H1 (cell line): ENCODE results near the gene ZNF672. TPM values are rescaled to one million over a fixed set of nuclear protein-coding genes. Genes with fewer than 3 reads are reported as not detected.
A peak's percentile ranks its signal among the peaks of the same experiment; 100 is the strongest.

Experiments used
- CTCF ChIA-PET: fragments of 300-600 bp; sonication (Branson Sonifier 250); formaldehyde crosslinking; loops from one replicate; lab custom pipeline; 2021; ENCODE audit not compliant: partially characterized antibody; lab: Charles Lee
- POLR2A ChIA-PET: fragments of 300-600 bp; sonication (Branson Sonifier 250); formaldehyde crosslinking; loops from one replicate; lab custom pipeline; 2021; ENCODE audit warnings: inconsistent platforms; ENCODE audit not compliant: partially characterized antibody; lab: Charles Lee
- DNase-seq, 2 experiments: peaks; one replicate each; pipeline versions ENCODE4 v3.0.0 to v3.0.0-alpha.2; 2010 to 2022; ENCODE audit warnings: low spot score in 2 of 2, low read depth in 1 of 2, mixed read lengths in 1 of 2
- FAIRE-seq: peaks from 2 replicates; lab custom pipeline; 2011; peaks lifted over from hg19 to GRCh38; lab: Jason Lieb, UNC
- H2AFZ ChIP-seq: 2 replicates; pipeline ENCODE4 v1.8.1; 2012; ENCODE audit warnings: low read length, inconsistent platforms
- H2AK5ac ChIP-seq: 2 replicates; pipeline ENCODE4 v1.6.1; 2013; ENCODE audit warnings: low read depth, low read length
- H2BK120ac ChIP-seq: replicated peaks from 2 replicates; pipeline ENCODE3; 2013; ENCODE audit warnings: low read depth, low read length, inconsistent platforms
- H2BK12ac ChIP-seq: 2 replicates; pipeline ENCODE4 v1.6.1; 2013; ENCODE audit warnings: low read depth, low read length
- H2BK15ac ChIP-seq: 2 replicates; pipeline ENCODE4 v1.6.1; 2013; ENCODE audit warnings: low read length
- H2BK20ac ChIP-seq: 2 replicates; pipeline ENCODE4 v1.6.1; 2013; ENCODE audit warnings: low read length
- H2BK5ac ChIP-seq: 2 replicates; pipeline ENCODE4 v1.6.1; 2013; ENCODE audit warnings: low read depth, low read length
- H3K14ac ChIP-seq: 2 replicates; pipeline ENCODE4 v1.6.1; 2013; ENCODE audit warnings: inconsistent platforms; ENCODE audit not compliant: insufficient read length
- H3K18ac ChIP-seq: 2 replicates; pipeline ENCODE4 v1.6.1; 2013; ENCODE audit warnings: low read length; ENCODE audit errors: extremely low read depth
- H3K23ac ChIP-seq: 2 replicates; pipeline ENCODE4 v1.6.1; 2013; ENCODE audit warnings: inconsistent platforms; ENCODE audit not compliant: insufficient read length
- H3K23me2 ChIP-seq: 2 replicates; pipeline ENCODE4 v1.6.1; 2013; ENCODE audit warnings: low read depth, low read length
- H3K27ac ChIP-seq: 2 replicates; pipeline ENCODE4 v1.6.1; 2011; ENCODE audit warnings: low read depth, low read length, inconsistent platforms
- H3K27me3 ChIP-seq, 4 experiments: replicated peaks in 1 of 4; 1 replicate in 1 of 4; 2 replicates in 3 of 4; pipeline versions ENCODE4 v1.6.1 to v1.8.1; 2011 to 2013; ENCODE audit warnings: low read length in 3 of 4, mild to moderate bottlenecking in 3 of 4, inconsistent platforms in 2 of 4, mixed read lengths in 2 of 4, moderate library complexity in 1 of 4; ENCODE audit not compliant: control insufficient read depth in 3 of 4, insufficient read depth in 3 of 4; ENCODE audit errors: extremely low read depth in 1 of 4
- H3K36me3 ChIP-seq, 4 experiments: 2 replicates each; pipeline versions ENCODE4 v1.6.1 to v1.8.1; 2011 to 2013; ENCODE audit warnings: mild to moderate bottlenecking in 4 of 4, low read length in 3 of 4, moderate library complexity in 2 of 4, control low read depth in 1 of 4, inconsistent platforms in 1 of 4; ENCODE audit not compliant: insufficient read depth in 4 of 4, control insufficient read depth in 2 of 4
- H3K4ac ChIP-seq: replicated peaks from 2 replicates; pipeline ENCODE3; 2013; ENCODE audit warnings: low read length, low read depth, mixed read lengths, inconsistent platforms; ENCODE audit not compliant: insufficient read length
- H3K4me1 ChIP-seq, 4 experiments: replicated peaks in 1 of 4; 1 replicate in 1 of 4; 2 replicates in 3 of 4; pipeline versions ENCODE4 v1.6.1 to v1.8.1; 2011 to 2013; ENCODE audit warnings: low read length in 3 of 4, inconsistent platforms in 2 of 4, mixed read lengths in 1 of 4; ENCODE audit not compliant: insufficient read depth in 4 of 4, control insufficient read depth in 3 of 4
- H3K4me2 ChIP-seq, 2 experiments: 2 replicates each; pipeline versions ENCODE4 v1.6.1 to v1.8.1; 2011 to 2013; ENCODE audit warnings: low read depth in 2 of 2, low read length in 2 of 2, control low read depth in 1 of 2, inconsistent platforms in 1 of 2, mild to moderate bottlenecking in 1 of 2; ENCODE audit not compliant: insufficient read depth in 1 of 2
- H3K4me3 ChIP-seq, 4 experiments: fragments of 200-600, 300-600 bp in 1 of 4; sonication (generic), shearing (Covaris generic), sonication (Bioruptor Twin) in 1 of 4; 2 replicates each; pipeline versions ENCODE4 v1.5.1 to v1.8.1; 2011 to 2016; ENCODE audit warnings: low read length in 4 of 4, low read depth in 3 of 4, control low read depth in 2 of 4, inconsistent platforms in 2 of 4, mild to moderate bottlenecking in 2 of 4, mixed read lengths in 1 of 4, moderate library complexity in 1 of 4; ENCODE audit not compliant: insufficient read depth in 2 of 4; ENCODE audit errors: extremely low read depth in 1 of 4
- H3K56ac ChIP-seq: replicated peaks from 2 replicates; pipeline ENCODE3; 2013; ENCODE audit warnings: low read depth, mild to moderate bottlenecking, mixed read lengths, low read length, inconsistent platforms; ENCODE audit not compliant: insufficient read length
- H3K79me1 ChIP-seq: 2 replicates; pipeline ENCODE4 v1.6.1; 2013; ENCODE audit warnings: low read depth, low read length, control low read depth
- H3K79me2 ChIP-seq, 2 experiments: 2 replicates each; pipeline versions ENCODE4 v1.6.1 to v1.8.1; 2012 to 2013; ENCODE audit warnings: low read length in 2 of 2, mild to moderate bottlenecking in 2 of 2, inconsistent platforms in 1 of 2; ENCODE audit not compliant: insufficient read depth in 2 of 2, control insufficient read depth in 1 of 2
- H3K9ac ChIP-seq, 4 experiments: replicated peaks in 1 of 4; 1 replicate in 1 of 4; 2 replicates in 3 of 4; pipeline versions ENCODE4 v1.6.1 to v1.8.1; 2011 to 2013; ENCODE audit warnings: low read depth in 3 of 4, low read length in 3 of 4, control low read depth in 2 of 4, mild to moderate bottlenecking in 2 of 4, moderate library complexity in 2 of 4, inconsistent platforms in 1 of 4; ENCODE audit errors: extremely low read depth in 1 of 4
- H3K9me3 ChIP-seq, 2 experiments: 2 replicates each; pipeline versions ENCODE4 v1.6.1 to v1.8.1; 2012 to 2013; ENCODE audit warnings: mild to moderate bottlenecking in 2 of 2, moderate library complexity in 2 of 2, control low read depth in 1 of 2, inconsistent platforms in 1 of 2, low read depth in 1 of 2, low read length in 1 of 2, mixed read lengths in 1 of 2; ENCODE audit not compliant: insufficient read depth in 2 of 2
- H4K20me1 ChIP-seq, 2 experiments: replicated peaks in 1 of 2; 2 replicates each; pipeline versions ENCODE3 to v1.8.1; 2011 to 2013; ENCODE audit warnings: inconsistent platforms in 2 of 2, low read length in 2 of 2, mild to moderate bottlenecking in 1 of 2; ENCODE audit not compliant: insufficient read depth in 2 of 2, control insufficient read depth in 1 of 2
- H4K5ac ChIP-seq: 2 replicates; pipeline ENCODE4 v1.6.1; 2013; ENCODE audit warnings: low read length, low read depth, mixed read lengths, inconsistent platforms; ENCODE audit not compliant: insufficient read length
- H4K8ac ChIP-seq: 2 replicates; pipeline ENCODE4 v1.8.0; 2013; ENCODE audit warnings: mild to moderate bottlenecking, moderate library complexity, low read length, inconsistent platforms; ENCODE audit not compliant: insufficient read depth; ENCODE audit errors: extremely low read depth
- H4K91ac ChIP-seq: replicated peaks from 2 replicates; pipeline ENCODE3; 2013; ENCODE audit warnings: low read length, mixed read lengths, inconsistent platforms; ENCODE audit not compliant: insufficient read length
- BACH1 ChIP-seq: IDR thresholded peaks from 2 replicates; pipeline ENCODE4 v1.6.1; 2012; ENCODE audit warnings: low read length, improper control_type of control experiment
- CBX5 ChIP-seq: fragments of 300-800, 300-1000 bp; sonication (generic); IDR thresholded peaks from 2 replicates; pipeline ENCODE4 v1.7.1; 2016; ENCODE audit warnings: antibody characterized with exemption, low read length, low read depth
- CTCF ChIP-seq, 3 experiments: IDR thresholded peaks; 1 replicate in 2 of 3; 2 replicates in 1 of 3; pipeline versions ENCODE4 v1.5.1 to v1.6.1; 2011; ENCODE audit warnings: low read length in 3 of 3, mild to moderate bottlenecking in 3 of 3, inconsistent platforms in 2 of 3, low read depth in 1 of 3, moderate library complexity in 1 of 3; ENCODE audit not compliant: insufficient read depth in 1 of 3; ENCODE audit errors: control extremely low read depth in 1 of 3
- JUND ChIP-seq: IDR thresholded peaks from 2 replicates; pipeline ENCODE4 v1.6.1; 2011; ENCODE audit warnings: mild to moderate bottlenecking, improper control_type of control experiment, low read length
- KDM4A ChIP-seq: IDR thresholded peaks from one replicate; pipeline ENCODE4 v1.7.1; 2012; ENCODE audit warnings: low read depth, mild to moderate bottlenecking, moderate library complexity, low read length, inconsistent platforms; ENCODE audit not compliant: severe bottlenecking
- RBBP5 ChIP-seq: IDR thresholded peaks from 2 replicates; pipeline ENCODE4 v1.7.1; 2012; ENCODE audit warnings: low read depth, mild to moderate bottlenecking, inconsistent platforms, low read length, moderate library complexity, borderline replicate concordance
- SP4 ChIP-seq: IDR thresholded peaks from 2 replicates; pipeline ENCODE4 v1.6.1; 2012; ENCODE audit warnings: low read length, inconsistent platforms
- TBP ChIP-seq: IDR thresholded peaks from 2 replicates; pipeline ENCODE4 v1.6.1; 2011; ENCODE audit warnings: low read depth, low read length, improper control_type of control experiment
- USF2 ChIP-seq: IDR thresholded peaks from 2 replicates; pipeline ENCODE4 v1.6.1; 2011; ENCODE audit warnings: low read length, improper control_type of control experiment
- ZNF274 ChIP-seq: IDR thresholded peaks from 2 replicates; pipeline ENCODE4 v1.7.0; 2012; ENCODE audit warnings: low read length, borderline replicate concordance; ENCODE audit errors: extremely low read depth
- WGBS, 2 experiments: shearing (Covaris generic) in 1 of 2; methylation state at CpG; one replicate each; pipeline versions ENCODE4 v1.1.6 to v1.1.7; 2013 to 2015; ENCODE audit warnings: low lambda C conversion rate in 2 of 2, mixed read lengths in 2 of 2, inconsistent platforms in 1 of 2, low coverage in 1 of 2, missing lambda C conversion rate in 1 of 2; ENCODE audit not compliant: insufficient replicate concordance in 2 of 2, insufficient coverage in 1 of 2, insufficient read length in 1 of 2; ENCODE audit errors: extremely low coverage in 1 of 2, missing lambda C conversion rate in 1 of 2; 5-methylcytosine and 5-hydroxymethylcytosine counted together
- polyA plus RNA-seq, 7 experiments: library from polyadenylated mRNA; depleted of rRNA in 3 of 7; stranded (reverse) in 5 of 7; unstranded in 2 of 7; fragments of >200 nt in 5 of 7; fragments of 200-250 nt in 2 of 7; gene quantifications; 1 replicate in 5 of 7; 2 replicates in 1 of 7; 4 replicates in 1 of 7; pipeline versions ENCODE4 v1.2.1 to v1.2.3, GENCODE V29; 2011 to 2013; ENCODE audit warnings: missing spikeins in 2 of 7, mixed read lengths in 2 of 7
- total RNA-seq: library from RNA; stranded (reverse); fragmentation: NEBNext Ultra II Directional; extraction: Animal tissue kit (Norgen Biotek cat#: 25700); gene quantifications from 2 replicates; pipeline ENCODE4 v1.2.1, GENCODE V29; 2021

ZNF672 gene
- total and polyA plus RNA-seq, 2 of the 8 experiments (the other 6 are each of a cell fraction or from before 2014, with no cell fraction given): 30.7 to 40.4 TPM

- peak overlapping the region; percentile 98 for H3K27ac ChIP-seq
- H3K18ac ChIP-seq: no peak overlapping the region
- ChIA-PET POLR2A (interaction anchor here (1.0 to 6.0 kb wide), 8 partner anchors 11 to 81 kb away, joined by 3 to 69 read pairs (median 8); partner anchors contain the start of genes PGBD2, ZNF672 and ZNF692), CTCF (interaction anchor here (0.6 to 2.9 kb wide), 6 partner anchors 13 to 78 kb away, joined by 3 to 14 read pairs (median 6); partner anchors contain the start of genes ZNF672 and ZNF692)
- H2BK12ac ChIP-seq: no peak overlapping the region
- no peaks in the 10 kb centered on the region for H3K27me3 ChIP-seq
- no peak overlapping the region for H3K14ac ChIP-seq
- FAIRE-seq (no peak), DNase-seq (no peak)
- H3K23ac ChIP-seq: no peak overlapping the region
- no peak overlapping the region for H2BK120ac ChIP-seq
- no peak overlapping the region for H3K56ac ChIP-seq
- H2BK5ac ChIP-seq: peak overlapping the region; percentile 44; the same call in 1 of the 2 replicates
- H3K4ac ChIP-seq: no peak overlapping the region
- peaks cover 0 to 53% of the 10 kb centered on the region in 2 experiments; a peak in 3 of 4 replicates for H3K79me2 ChIP-seq
- WGBS, 2 experiments: 62% methylated on average over 10 of the region's 10 CpGs; no CpG with 5 or more reads in 1 of the 2 experiments
- peak overlapping the region; percentile 52 for H4K91ac ChIP-seq
- H4K8ac ChIP-seq: peak overlapping the region; percentile 95; the same call in 1 of the 2 replicates
- H3K9me3 ChIP-seq: no peaks in the 10 kb centered on the region; a peak in 1 of 4 replicates
- peak overlapping the region; percentile 61 to 99 (median 88) for H3K9ac ChIP-seq
- no peak overlapping the region for H2AFZ ChIP-seq
- peak overlapping the region; percentile 80 to 81 for H3K4me2 ChIP-seq
- peaks cover 0 to 20% (median 9%) of the 10 kb centered on the region in 4 experiments; a peak in 6 of 8 replicates for H3K36me3 ChIP-seq
- peaks cover 10% of the 10 kb centered on the region for H3K79me1 ChIP-seq
- peak overlapping the region; percentile 88 to 98 (median 94) for H3K4me3 ChIP-seq
- no peak overlapping the region for H2BK15ac ChIP-seq
- peaks cover 0 to 7% of the 10 kb centered on the region in 2 experiments for H4K20me1 ChIP-seq
- no peak overlapping the region for H2BK20ac ChIP-seq
- peaks cover 10% of the 10 kb centered on the region for H3K23me2 ChIP-seq
- H4K5ac ChIP-seq: no peak overlapping the region
- no peak overlapping the region for H2AK5ac ChIP-seq
- H3K4me1 ChIP-seq: peaks cover 0 to 5% (median 1%) of the 10 kb centered on the region in 4 experiments; a peak in 5 of 7 replicates
- no peak for TF ChIP-seq ZNF274
- TF ChIP-seq TBP: no peak
- no peak for TF ChIP-seq RBBP5
- no peak for TF ChIP-seq CTCF (IDR thresholded peaks at IDR 0.05; ENCODE audit: control extremely low read depth in 1 of 3, insufficient read depth in 1 of 3, low read depth in 1 of 3, low read length in 3 of 3)
- TF ChIP-seq USF2: no peak
- no peak for TF ChIP-seq BACH1
- TF ChIP-seq CBX5: no peak
- no peak for TF ChIP-seq JUND
- TF ChIP-seq SP4: no peak
- TF ChIP-seq KDM4A: no peak
These were observed 12.9 kb upstream of the ZNF672 start for GRCh38 chr1:248825136-248825535.
